Measurements from ENCODE around the gene CDH4. TPM values are rescaled to one million over a fixed set of nuclear protein-coding genes. Genes with fewer than 3 reads are reported as not detected.

CDH4 gene
- total and polyA plus RNA-seq, 9 of the 15 experiments (the other 6 are each of a cell fraction or from before 2014, with no cell fraction given), result 0.04 TPM; not detected in 8

DNA sequence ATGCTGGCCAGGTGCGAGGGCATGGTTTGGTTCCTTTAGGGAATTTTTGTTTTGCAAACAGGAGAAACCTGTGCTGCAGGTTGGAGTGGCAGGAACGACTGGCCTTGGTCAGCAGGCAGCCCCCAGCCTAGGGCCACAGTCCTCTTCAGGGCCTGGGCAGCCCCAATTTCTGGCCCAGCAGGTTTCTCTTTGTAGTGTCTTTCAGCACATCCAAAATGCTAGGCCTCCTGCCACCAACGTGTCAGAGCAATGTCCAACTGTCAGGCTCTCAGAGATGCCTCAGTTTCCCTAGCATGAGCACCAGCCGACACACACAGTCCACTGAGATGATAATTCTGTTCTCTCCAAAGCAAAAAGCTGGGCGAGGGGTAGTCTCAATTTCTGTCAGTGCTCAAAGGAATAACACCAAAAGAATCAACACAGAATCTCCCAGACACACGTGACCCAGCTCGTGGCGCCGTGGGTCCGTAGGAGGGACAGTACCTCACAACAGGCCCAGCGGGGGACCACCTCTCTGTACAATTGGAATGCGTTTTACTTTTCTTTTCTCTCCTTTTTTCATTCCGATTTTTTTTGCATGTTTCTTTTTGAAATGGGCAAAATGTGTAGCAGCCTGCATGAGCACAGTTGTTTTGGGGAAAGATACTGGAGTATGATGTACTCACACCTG lies 687.8 kb downstream of the CDH4 start:
- WGBS (ENCODE audit: insufficient coverage, low coverage, missing lambda C conversion rate), result 4% methylated on average over 13 of the region's 13 CpGs
- no peaks in the 10 kb centered on the region for H3K79me2 ChIP-seq (ENCODE audit: control insufficient read depth, insufficient read depth, low read length)
- peaks cover 13% of the 10 kb centered on the region for H4K20me1 ChIP-seq (replicated peaks; ENCODE audit: control insufficient read depth, insufficient read depth, low read length)
- peaks cover 14 to 38% of the 10 kb centered on the region in 2 experiments for H3K27me3 ChIP-seq (ENCODE audit: control insufficient read depth in 2 of 2, insufficient read depth in 2 of 2, low read length in 2 of 2)
- no peak overlapping the region for H3K4me2 ChIP-seq (ENCODE audit: insufficient read depth, low read length)
- no peaks in the 10 kb centered on the region for H3K9me3 ChIP-seq (replicated peaks; ENCODE audit: control insufficient read depth, insufficient read depth, low read depth, low read length)
- no peak overlapping the region for H3K9ac ChIP-seq (ENCODE audit: insufficient read depth in 1 of 2, low read depth in 2 of 2, low read length in 2 of 2)
- FAIRE-seq (no peak), ATAC-seq (no peak), DNase-seq (ENCODE audit: extremely low read depth in 1 of 4, low spot score in 3 of 4) (no peak)
- POLR2A ChIA-PET, result no interaction called here
- no peaks in the 10 kb centered on the region for H3K9me1 ChIP-seq (ENCODE audit: control insufficient read depth, insufficient read depth, low read length)
- TF ChIP-seq MIER1 (IDR thresholded peaks at IDR 0.05; ENCODE audit: low read depth) (no peak), TRIM28 (IDR thresholded peaks at IDR 0.05) (no peak), RCOR1 (IDR thresholded peaks at IDR 0.05; ENCODE audit: borderline replicate concordance in 1 of 2, low read depth in 2 of 2, low read length in 2 of 2) (no peak), ZNF764 (CRISPR knock-in tag; IDR thresholded peaks at IDR 0.05; ENCODE audit: low read depth) (no peak), TFE3 (CRISPR knock-in tag; IDR thresholded peaks at IDR 0.05) (no peak), CHD1 (IDR thresholded peaks at IDR 0.05; ENCODE audit: low read length) (no peak), ZNF445 (CRISPR knock-in tag; IDR thresholded peaks at IDR 0.05; ENCODE audit: low read depth) (no peak), CCNT2 (IDR thresholded peaks at IDR 0.05; ENCODE audit: borderline replicate concordance, extremely low read depth, insufficient read length, low read depth, low read length) (no peak), ZNF146 (CRISPR knock-in tag; IDR thresholded peaks at IDR 0.05; ENCODE audit: unreplicated experiment) (no peak), RBM17 (IDR thresholded peaks at IDR 0.05; ENCODE audit: borderline replicate concordance, low read depth, low read length) (no peak), HDAC3 (IDR thresholded peaks at IDR 0.05; ENCODE audit: borderline replicate concordance, partially characterized antibody) (no peak)
- intact Hi-C loops (cut with micrococcal nuclease) (no loop called here), in situ Hi-C loops (cut with MboI) (no loop called here)
- peaks cover 0 to 15% of the 10 kb centered on the region in 2 experiments; a peak in 2 of 5 replicates for H3K4me1 ChIP-seq (replicated peaks in 1 of 2; ENCODE audit: control insufficient read depth in 2 of 2, insufficient read depth in 2 of 2, low read length in 2 of 2)
- CTCF ChIA-PET (ENCODE audit: low intra/inter-chr PET ratio), result no interaction called here
- H3K27ac ChIP-seq (ENCODE audit: extremely low read depth, low read depth, low read length), result no peak overlapping the region
- no peak overlapping the region for H2AFZ ChIP-seq (ENCODE audit: low read depth, low read length)
- no peak overlapping the region for H3K4me3 ChIP-seq
- no TSS peak for BruUV-seq (replicated peaks)
- no peaks in the 10 kb centered on the region for H3K36me3 ChIP-seq (ENCODE audit: control insufficient read depth, insufficient read depth, low read length)
